ENCODE results near the gene CPB1.
A peak's percentile ranks its signal among the peaks of the same experiment; 100 is the strongest.

Gene CPB1

GRCh38 chr3:148853076-148853475, 25.5 kb downstream of the CPB1 start:
- no peak for DNase-seq (ENCODE audit: extremely low read depth, low read depth)

GRCh38 chr3:148854061-148854460, 26.4 kb downstream of the CPB1 start:
- no peak for DNase-seq (ENCODE audit: extremely low read depth, low read depth)
- no peak for TF ChIP-seq CTCF (IDR thresholded peaks at IDR 0.05; ENCODE audit: low read depth, low read length)

More at GRCh38 chr3:148853076-148853475, 25.5 kb downstream of the CPB1 start:
- no peak for TF ChIP-seq CTCF (IDR thresholded peaks at IDR 0.05; ENCODE audit: low read depth, low read length)

- DNase-seq (ENCODE audit: extremely low read depth, low read depth), result no peak
- no peak for TF ChIP-seq CTCF (IDR thresholded peaks at IDR 0.05; ENCODE audit: low read depth, low read length)
Measured at GRCh38 chr3:148856384-148856783, 28.8 kb downstream of the CPB1 start.

GRCh38 chr3:148857316-148857715, 29.7 kb downstream of the CPB1 start:
- DNase-seq (ENCODE audit: extremely low read depth, low read depth), result no peak
- no peak for TF ChIP-seq CTCF (IDR thresholded peaks at IDR 0.05; ENCODE audit: low read depth, low read length)

DNA sequence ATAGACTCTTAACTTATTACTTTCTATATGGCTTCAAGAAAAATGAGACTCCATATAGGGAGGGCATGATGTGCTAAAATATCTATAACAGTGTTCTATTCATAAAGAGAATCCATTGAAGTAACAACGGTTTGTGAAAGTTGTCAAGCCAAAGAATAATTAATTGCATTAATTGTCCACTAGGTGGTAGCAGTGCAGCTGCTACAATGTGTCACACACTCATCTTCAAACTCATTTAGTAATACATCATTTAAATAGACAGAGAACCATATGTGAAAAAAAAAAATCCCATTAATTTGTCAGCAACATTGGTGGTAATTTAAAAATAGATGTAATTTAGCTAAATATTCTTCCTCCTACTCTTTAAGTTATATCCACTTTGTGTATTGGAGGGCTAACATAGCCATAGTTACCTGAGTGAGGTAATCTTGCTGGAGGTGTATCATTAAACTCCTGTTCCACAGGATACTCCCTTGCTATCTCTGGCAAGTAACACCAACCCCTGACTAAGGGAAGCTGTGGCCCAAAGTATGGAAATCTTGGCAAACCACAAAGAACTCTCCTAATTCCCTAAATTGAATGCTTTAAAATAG, 33.8 kb downstream of the CPB1 start:
- peak; percentile 44 for TF ChIP-seq CTCF (IDR thresholded peaks at IDR 0.05; ENCODE audit: low read depth, low read length)
- peak; percentile 18 for DNase-seq (ENCODE audit: extremely low read depth, low read depth)

- no peak for TF ChIP-seq CTCF (IDR thresholded peaks at IDR 0.05; ENCODE audit: low read depth, low read length)
- no peak for DNase-seq (ENCODE audit: extremely low read depth, low read depth)
Measured at GRCh38 chr3:148863297-148863696, 35.7 kb downstream of the CPB1 start.

GRCh38 chr3:148863814-148864213, 36.2 kb downstream of the CPB1 start:
- DNase-seq (ENCODE audit: extremely low read depth, low read depth), result no peak
- TF ChIP-seq CTCF (IDR thresholded peaks at IDR 0.05; ENCODE audit: low read depth, low read length), result no peak
